Astrocyte of the cerebellum (primary cell): Measurements from ENCODE around the gene TOR4A.

Experiments
- DNase-seq: peaks from one replicate; pipeline ENCODE4 v3.0.0-alpha.2; 2011; ENCODE audit warnings: low read depth
- H3K4me3 ChIP-seq: 2 replicates; pipeline ENCODE4 v1.5.1; 2011; ENCODE audit warnings: mild to moderate bottlenecking, low read depth, low read length, moderate library complexity
- in situ Hi-C: cut with HindIII; loops from 2 replicates; pipeline ENCODE4 v1.10.0; 2017; ENCODE audit warnings: low sequenced_read_pairs
- TF ChIP-seq, protein P1 (sequence below): IDR thresholded peaks from 2 replicates; pipeline ENCODE4 v1.5.1; 2012; ENCODE audit warnings: low read length, low read depth, moderate library complexity, mild to moderate bottlenecking; ENCODE audit errors: missing control alignments

The TOR4A gene

GRCh38 chr9:137277329-137278041, at the start of gene TOR4A:
TSS of gene TOR4A (plus strand) at chr9:137277726. CDS start at chr9:137278690, 964 bp downstream.
- DNase-seq: no peak
- TF ChIP-seq, protein P1, sequence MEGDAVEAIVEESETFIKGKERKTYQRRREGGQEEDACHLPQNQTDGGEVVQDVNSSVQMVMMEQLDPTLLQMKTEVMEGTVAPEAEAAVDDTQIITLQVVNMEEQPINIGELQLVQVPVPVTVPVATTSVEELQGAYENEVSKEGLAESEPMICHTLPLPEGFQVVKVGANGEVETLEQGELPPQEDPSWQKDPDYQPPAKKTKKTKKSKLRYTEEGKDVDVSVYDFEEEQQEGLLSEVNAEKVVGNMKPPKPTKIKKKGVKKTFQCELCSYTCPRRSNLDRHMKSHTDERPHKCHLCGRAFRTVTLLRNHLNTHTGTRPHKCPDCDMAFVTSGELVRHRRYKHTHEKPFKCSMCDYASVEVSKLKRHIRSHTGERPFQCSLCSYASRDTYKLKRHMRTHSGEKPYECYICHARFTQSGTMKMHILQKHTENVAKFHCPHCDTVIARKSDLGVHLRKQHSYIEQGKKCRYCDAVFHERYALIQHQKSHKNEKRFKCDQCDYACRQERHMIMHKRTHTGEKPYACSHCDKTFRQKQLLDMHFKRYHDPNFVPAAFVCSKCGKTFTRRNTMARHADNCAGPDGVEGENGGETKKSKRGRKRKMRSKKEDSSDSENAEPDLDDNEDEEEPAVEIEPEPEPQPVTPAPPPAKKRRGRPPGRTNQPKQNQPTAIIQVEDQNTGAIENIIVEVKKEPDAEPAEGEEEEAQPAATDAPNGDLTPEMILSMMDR: peak; percentile 23
- H3K4me3 ChIP-seq: peak within 1 kb of the TSS; percentile 62
- in situ Hi-C loops: no loop called here

DNA sequence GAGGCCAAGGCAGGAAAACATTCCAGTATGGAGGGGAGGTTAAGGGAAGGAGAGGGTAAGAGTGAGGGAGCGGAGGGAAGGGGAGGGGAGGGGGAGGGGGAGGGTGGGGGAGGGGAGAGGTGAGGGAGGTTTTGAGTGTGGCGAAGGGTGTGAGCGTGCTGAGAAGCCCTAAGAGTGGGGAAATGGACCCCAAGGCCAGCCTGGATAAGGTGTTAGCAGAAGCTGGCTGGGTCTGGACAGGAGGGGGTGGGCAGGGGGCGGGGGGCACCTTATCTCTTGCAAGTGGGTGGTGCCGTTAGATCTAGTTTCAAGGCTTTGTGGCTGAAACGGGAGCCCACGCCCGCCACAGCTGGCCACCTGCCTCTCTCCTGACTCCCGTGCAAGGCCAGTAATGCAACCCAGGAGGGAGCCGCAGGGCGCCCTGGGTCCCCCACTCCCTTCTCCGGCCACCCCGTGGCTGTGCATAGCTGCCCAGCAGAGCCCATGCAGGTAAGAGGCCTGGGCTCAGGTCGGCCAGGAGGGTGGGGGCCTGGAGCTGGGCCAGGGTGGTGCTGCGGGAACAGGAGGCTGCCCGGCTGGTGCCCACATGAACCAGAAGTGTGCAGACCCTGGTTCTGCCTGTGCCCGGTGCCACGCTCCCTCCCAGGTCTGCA, 49.5 kb upstream of the TOR4A start:
- TF ChIP-seq, protein P1: no peak
- in situ Hi-C loops: no loop called here
- H3K4me3 ChIP-seq: no peak overlapping the region
- no peak for DNase-seq

- in situ Hi-C loops: no loop called here
- no peak for DNase-seq
- TF ChIP-seq, protein P1: no peak
- no peak overlapping the region for H3K4me3 ChIP-seq
Observed at GRCh38 chr9:137228506-137228967, 49.0 kb upstream of the TOR4A start.

GRCh38 chr9:137228968-137229896, 48.3 kb upstream of the TOR4A start:
- H3K4me3 ChIP-seq: no peak overlapping the region
- DNase-seq: no peak
- in situ Hi-C loops: no loop called here
- TF ChIP-seq, protein P1: no peak

DNA sequence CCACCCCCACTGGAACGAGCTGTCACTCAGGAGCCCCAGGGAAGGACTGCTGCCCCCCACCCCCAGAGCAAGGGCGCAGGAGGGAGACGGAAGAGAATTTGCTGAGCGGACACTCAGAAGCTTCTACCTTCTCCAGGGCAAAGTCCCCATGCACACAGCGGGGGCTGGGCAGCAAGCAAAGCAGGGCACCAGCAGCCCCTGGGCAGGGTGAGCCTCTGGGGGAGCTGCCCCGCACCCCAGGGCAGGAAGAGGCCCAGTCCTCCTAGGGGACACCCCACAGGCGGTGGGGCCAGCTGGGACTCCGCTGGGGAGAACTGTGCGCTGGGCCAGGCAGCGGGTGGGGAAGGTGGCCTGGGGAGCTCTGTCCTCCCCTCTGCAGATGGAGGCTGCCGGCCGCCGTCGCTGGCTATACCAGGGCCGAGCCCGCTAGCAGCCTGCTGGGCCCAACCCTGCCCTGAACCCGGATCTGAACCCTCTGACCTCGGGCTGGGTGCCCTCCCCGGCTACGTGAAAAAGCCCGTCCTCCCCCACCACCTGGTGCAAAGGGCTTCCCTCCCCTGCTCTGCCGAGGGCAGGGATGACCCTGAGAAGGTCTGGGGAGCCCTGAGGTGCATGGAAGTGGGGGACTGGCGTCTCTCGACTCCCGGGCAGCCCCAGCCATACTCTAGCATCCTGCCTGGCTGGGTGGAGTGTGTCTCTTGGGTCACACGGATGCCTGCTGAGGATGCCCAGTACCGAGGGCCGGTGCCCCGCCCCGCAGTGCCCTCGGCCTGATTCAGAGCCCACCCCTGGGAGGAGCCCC, 47.4 kb upstream of the TOR4A start:
- H3K4me3 ChIP-seq: no peak overlapping the region
- no peak for DNase-seq
- TF ChIP-seq, protein P1: no peak
- in situ Hi-C loops: no loop called here
